Thyroid gland (tissue), 4 donors: ENCODE data around the gene SYNJ2.

Experiments
- CTCF ChIP-seq, 6 experiments: fragments of 200-600 bp in 3 of 6; fragments of 450-650 bp in 3 of 6; sonication (generic) in 3 of 6; IDR thresholded peaks; one replicate each; pipeline ENCODE4 v1.5.1; 2016 to 2019; ENCODE audit warnings: antibody characterized with exemption in 6 of 6, mild to moderate bottlenecking in 2 of 6, inconsistent platforms in 1 of 6, moderate library complexity in 1 of 6
- POLR2A ChIP-seq, 2 donors: fragments of 450-650 bp; IDR thresholded peaks; one replicate each; pipeline ENCODE4 v1.6.1; 2017; ENCODE audit warnings: antibody characterized with exemption in 2 of 2, mild to moderate bottlenecking in 2 of 2, moderate library complexity in 1 of 2

- no peak for TF ChIP-seq POLR2A (IDR thresholded peaks at IDR 0.05)
- no peak for TF ChIP-seq CTCF (IDR thresholded peaks at IDR 0.05)
Observed at GRCh38 chr6:158000530-158001307, 19.1 kb downstream of the SYNJ2 start.
